ENCODE measurements around the gene HTRA1.

HTRA1 gene

DNA sequence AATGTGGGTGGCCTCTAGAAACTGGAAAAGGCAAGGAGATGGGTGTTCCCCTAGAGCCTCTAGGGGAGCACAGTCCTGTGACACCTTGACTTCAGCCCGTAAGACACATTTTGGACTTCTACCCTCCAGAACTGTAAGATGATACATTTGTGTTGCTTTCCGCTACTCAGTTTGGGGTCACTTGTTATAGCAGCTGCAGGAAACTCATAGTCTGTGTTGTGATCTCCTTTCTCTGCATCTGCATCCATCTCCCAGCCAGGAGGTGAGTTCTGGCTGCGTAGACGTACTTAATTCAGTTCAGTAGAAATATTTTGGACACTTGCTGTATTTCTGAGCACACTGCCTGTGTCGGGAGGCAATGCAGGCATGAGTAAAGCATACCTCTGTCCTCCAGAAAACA lies 69.9 kb downstream of the HTRA1 start:
- DNase-seq (ENCODE audit: low spot score in 2 of 2) (no peak), ATAC-seq (no peak)
- Mint-ChIP-seq H3K9me3 (no peaks in the 10 kb centered on the region), H3K4me1 (peaks cover 5% of the 10 kb centered on the region), H3K27ac (no peak overlapping the region), H3K4me3 (no peak overlapping the region), H3K36me3 (no peaks in the 10 kb centered on the region)

- H3K9me3 Mint-ChIP-seq, result no peaks in the 10 kb centered on the region
- peaks cover 5% of the 10 kb centered on the region for H3K4me1 Mint-ChIP-seq
- H3K27ac Mint-ChIP-seq, result no peak overlapping the region
- DNase-seq (ENCODE audit: low spot score in 2 of 2) (no peak), ATAC-seq (no peak)
- H3K4me3 Mint-ChIP-seq, result no peak overlapping the region
- no peaks in the 10 kb centered on the region for H3K36me3 Mint-ChIP-seq
These were observed 70.6 kb downstream of the HTRA1 start for GRCh38 chr10:122531939-122532338.

- Mint-ChIP-seq H3K27ac (no peak overlapping the region), H3K9me3 (no peaks in the 10 kb centered on the region), H3K4me3 (no peak overlapping the region), H3K4me1 (peaks cover 10% of the 10 kb centered on the region), H3K36me3 (no peaks in the 10 kb centered on the region)
- DNase-seq (ENCODE audit: low spot score in 2 of 2) (no peak), ATAC-seq (no peak)
These were observed 71.4 kb downstream of the HTRA1 start for GRCh38 chr10:122532601-122533296.

GRCh38 chr10:122537545-122537944 lies 76.2 kb downstream of the HTRA1 start:
- peaks cover 32% of the 10 kb centered on the region for H3K4me1 Mint-ChIP-seq
- no peak overlapping the region for H3K4me3 Mint-ChIP-seq
- no peaks in the 10 kb centered on the region for H3K9me3 Mint-ChIP-seq
- no peak for DNase-seq (ENCODE audit: low spot score in 2 of 2)
- peak; percentile 77 for ATAC-seq
- no peak overlapping the region for H3K27ac Mint-ChIP-seq
- H3K36me3 Mint-ChIP-seq, result no peaks in the 10 kb centered on the region

GRCh38 chr10:122541541-122542002 lies 80.2 kb downstream of the HTRA1 start:
- H3K9me3 Mint-ChIP-seq, result no peaks in the 10 kb centered on the region
- no peak overlapping the region for H3K4me3 Mint-ChIP-seq
- peaks cover 58% of the 10 kb centered on the region for H3K4me1 Mint-ChIP-seq
- peak; percentile 72 for ATAC-seq
- H3K27ac Mint-ChIP-seq, result no peak overlapping the region
- H3K36me3 Mint-ChIP-seq, result no peaks in the 10 kb centered on the region
- DNase-seq (ENCODE audit: low spot score in 2 of 2), result no peak

DNA sequence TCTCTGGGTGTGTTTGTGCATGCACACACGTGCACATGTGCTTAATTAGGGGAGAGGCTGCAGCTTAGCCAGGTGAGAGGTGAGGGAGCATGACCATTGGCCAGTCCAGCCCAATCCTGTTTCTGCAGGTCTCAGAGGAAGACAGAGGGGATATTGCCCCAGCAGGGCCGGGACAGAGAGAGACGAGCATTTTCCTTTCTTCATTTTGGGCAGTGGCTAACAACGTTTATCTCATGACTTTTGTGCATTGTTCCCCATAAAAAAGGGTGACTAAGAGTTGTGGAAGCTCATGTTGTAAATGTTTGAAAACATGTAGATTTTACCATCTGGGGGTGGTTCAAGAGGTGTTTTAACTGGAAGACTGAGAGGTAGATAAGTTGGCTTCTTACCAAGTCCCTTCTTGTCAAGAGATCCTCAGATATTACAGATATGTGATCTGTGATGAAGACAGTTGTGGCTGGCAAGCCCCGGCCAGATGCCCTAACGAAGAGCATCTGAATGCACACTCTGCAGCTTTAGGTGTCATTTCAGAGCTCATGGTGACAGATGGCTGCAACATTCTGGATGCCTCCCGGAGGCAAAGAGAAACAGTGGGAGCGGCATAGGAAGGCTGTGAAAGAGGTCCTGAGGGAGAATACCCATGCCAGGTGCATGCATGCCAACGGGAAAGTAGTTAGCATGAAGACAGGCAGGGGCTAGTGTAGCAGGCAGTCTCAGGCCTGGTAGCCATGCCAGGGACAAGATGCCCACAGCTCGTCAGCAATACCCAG lies 82.5 kb downstream of the HTRA1 start:
- H3K4me3 Mint-ChIP-seq, result peak overlapping the region; percentile 6

DNA sequence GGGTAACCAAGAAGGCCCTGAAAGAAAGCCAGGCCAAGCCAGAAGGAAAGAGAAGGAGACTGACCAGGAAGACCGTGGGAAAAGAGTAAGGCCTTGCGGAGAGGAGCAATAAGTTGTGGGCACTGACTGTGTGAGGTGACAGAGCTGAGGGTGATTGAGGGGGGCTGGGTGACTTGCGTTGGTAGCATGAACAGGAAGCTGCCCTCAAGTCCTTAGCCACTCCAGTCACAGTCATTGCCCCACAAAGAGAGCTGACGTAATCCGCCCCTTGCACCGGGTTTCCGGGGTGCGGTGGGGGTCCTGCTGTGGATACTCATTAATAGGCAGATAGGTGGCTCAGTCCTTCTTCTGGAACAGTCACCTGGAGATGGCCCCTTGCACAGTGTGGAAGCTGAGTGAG lies 83.1 kb downstream of the HTRA1 start:
- no peak for DNase-seq (ENCODE audit: low spot score in 2 of 2)
- H3K9me3 Mint-ChIP-seq, result no peaks in the 10 kb centered on the region
- no peaks in the 10 kb centered on the region for H3K36me3 Mint-ChIP-seq
- no peak overlapping the region for H3K27ac Mint-ChIP-seq
- ATAC-seq, result peak; percentile 87
- H3K4me1 Mint-ChIP-seq, result peaks cover 44% of the 10 kb centered on the region
- no peak overlapping the region for H3K4me3 Mint-ChIP-seq

More for the DNA sequence above, 82.5 kb downstream of the HTRA1 start:
- peaks cover 49% of the 10 kb centered on the region for H3K4me1 Mint-ChIP-seq
- H3K9me3 Mint-ChIP-seq, result no peaks in the 10 kb centered on the region
- no peaks in the 10 kb centered on the region for H3K36me3 Mint-ChIP-seq
- peak; percentile 14 for ATAC-seq
- peak overlapping the region; percentile 11 for H3K27ac Mint-ChIP-seq
- DNase-seq (ENCODE audit: low spot score in 2 of 2), result no peak

DNA sequence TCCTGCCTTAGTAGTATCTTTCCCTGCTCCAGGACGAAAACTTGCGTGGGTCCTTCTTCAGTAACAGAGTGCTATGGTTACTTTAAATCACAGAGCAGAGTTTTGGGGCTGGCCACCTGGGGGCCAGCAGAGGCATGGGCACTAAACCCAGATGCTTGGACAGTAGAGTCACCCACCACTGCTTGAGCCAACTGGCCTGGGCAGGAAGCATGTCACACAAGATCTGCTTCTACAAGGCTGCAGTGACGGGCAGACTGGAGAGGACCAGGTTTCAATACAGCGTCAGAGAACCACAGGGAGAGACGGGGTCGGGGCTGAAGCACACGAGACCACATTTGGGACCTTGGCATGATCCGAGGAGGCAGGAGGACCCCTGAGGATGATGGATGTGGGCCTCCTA lies 84.9 kb downstream of the HTRA1 start:
- ATAC-seq, result no peak
- H3K4me3 Mint-ChIP-seq, result no peak overlapping the region
- DNase-seq (ENCODE audit: low spot score in 2 of 2), result no peak
- H3K9me3 Mint-ChIP-seq, result no peaks in the 10 kb centered on the region
- no peaks in the 10 kb centered on the region for H3K36me3 Mint-ChIP-seq
- no peak overlapping the region for H3K27ac Mint-ChIP-seq
- H3K4me1 Mint-ChIP-seq, result peaks cover 37% of the 10 kb centered on the region

- Mint-ChIP-seq H3K9me3 (no peaks in the 10 kb centered on the region), H3K36me3 (no peaks in the 10 kb centered on the region), H3K4me3 (no peak overlapping the region), H3K4me1 (peaks cover 38% of the 10 kb centered on the region), H3K27ac (no peak overlapping the region)
- ATAC-seq (no peak), DNase-seq (ENCODE audit: low spot score in 2 of 2) (no peak)
These were observed 87.2 kb downstream of the HTRA1 start for GRCh38 chr10:122548407-122549085.

GRCh38 chr10:122549636-122550035 lies 88.3 kb downstream of the HTRA1 start:
- Mint-ChIP-seq H3K27ac (no peak overlapping the region), H3K9me3 (no peaks in the 10 kb centered on the region), H3K36me3 (no peaks in the 10 kb centered on the region), H3K4me3 (no peak overlapping the region), H3K4me1 (peaks cover 27% of the 10 kb centered on the region)
- no peak for ATAC-seq
- DNase-seq (ENCODE audit: low spot score in 2 of 2), result no peak

- Mint-ChIP-seq H3K4me3 (no peak overlapping the region), H3K36me3 (no peaks in the 10 kb centered on the region), H3K27ac (no peak overlapping the region), H3K9me3 (no peaks in the 10 kb centered on the region), H3K4me1 (peaks cover 22% of the 10 kb centered on the region)
- ATAC-seq (no peak), DNase-seq (ENCODE audit: low spot score in 2 of 2) (no peak)
These were observed 89.1 kb downstream of the HTRA1 start for GRCh38 chr10:122550427-122550826.

- DNase-seq (ENCODE audit: low spot score in 2 of 2), result no peak
- Mint-ChIP-seq H3K4me3 (no peak overlapping the region), H3K9me3 (no peaks in the 10 kb centered on the region), H3K4me1 (peaks cover 22% of the 10 kb centered on the region), H3K27ac (no peak overlapping the region), H3K36me3 (no peaks in the 10 kb centered on the region)
- ATAC-seq, result peak; percentile 12
These were observed 89.6 kb downstream of the HTRA1 start for GRCh38 chr10:122550983-122551382.

DNA sequence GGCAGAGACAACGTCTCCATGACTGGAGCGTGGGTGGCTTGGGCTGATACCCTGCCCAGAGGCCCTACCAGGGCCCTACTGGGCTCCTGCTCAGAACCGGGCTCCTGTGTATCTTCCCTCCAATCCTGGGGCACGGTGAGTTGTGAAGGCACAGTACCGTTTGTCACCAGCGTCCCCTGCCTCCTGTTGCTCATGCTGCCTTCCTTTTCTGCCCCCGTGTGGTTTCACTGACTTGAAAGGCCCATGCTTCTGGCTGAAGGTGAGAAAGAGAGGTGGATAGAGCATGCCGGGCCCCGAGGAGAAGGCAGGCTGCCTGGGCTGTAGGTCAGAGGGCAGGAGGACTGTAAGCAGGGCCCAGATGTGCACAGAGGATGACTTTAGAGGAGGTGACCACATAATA lies 90.1 kb downstream of the HTRA1 start:
- Mint-ChIP-seq H3K36me3 (no peaks in the 10 kb centered on the region), H3K27ac (no peak overlapping the region)

DNA sequence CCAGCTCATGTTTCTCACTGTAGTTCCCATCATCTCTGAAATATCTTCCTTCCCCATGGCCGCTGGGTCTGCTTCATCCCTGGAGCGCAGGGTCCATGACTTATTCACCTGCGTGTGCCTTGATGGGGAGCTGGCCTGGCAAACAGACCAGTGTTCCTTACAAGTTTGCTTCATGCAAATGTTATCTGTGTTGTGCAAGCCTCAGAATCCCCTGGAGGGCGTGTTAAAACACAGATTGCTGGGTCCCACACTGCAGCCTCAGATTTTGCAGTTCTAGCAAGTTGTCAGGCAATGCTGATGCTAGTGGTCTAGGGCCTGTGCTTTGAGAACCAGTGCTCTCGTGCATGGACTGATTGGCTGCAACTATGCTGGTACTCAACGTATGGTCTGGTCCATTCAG lies 92.0 kb downstream of the HTRA1 start:
- Mint-ChIP-seq H3K9me3 (no peaks in the 10 kb centered on the region), H3K36me3 (no peaks in the 10 kb centered on the region), H3K4me1 (peaks cover 26% of the 10 kb centered on the region), H3K27ac (no peak overlapping the region), H3K4me3 (no peak overlapping the region)
- no peak for ATAC-seq
- no peak for DNase-seq (ENCODE audit: low spot score in 2 of 2)

More for the DNA sequence above, 90.1 kb downstream of the HTRA1 start:
- DNase-seq (ENCODE audit: low spot score in 2 of 2), result peak in 1 of 2 donors; percentile 30
- peaks cover 22% of the 10 kb centered on the region for H3K4me1 Mint-ChIP-seq
- H3K9me3 Mint-ChIP-seq, result no peaks in the 10 kb centered on the region
- ATAC-seq, result peak; percentile 94
- H3K4me3 Mint-ChIP-seq, result no peak overlapping the region

DNA sequence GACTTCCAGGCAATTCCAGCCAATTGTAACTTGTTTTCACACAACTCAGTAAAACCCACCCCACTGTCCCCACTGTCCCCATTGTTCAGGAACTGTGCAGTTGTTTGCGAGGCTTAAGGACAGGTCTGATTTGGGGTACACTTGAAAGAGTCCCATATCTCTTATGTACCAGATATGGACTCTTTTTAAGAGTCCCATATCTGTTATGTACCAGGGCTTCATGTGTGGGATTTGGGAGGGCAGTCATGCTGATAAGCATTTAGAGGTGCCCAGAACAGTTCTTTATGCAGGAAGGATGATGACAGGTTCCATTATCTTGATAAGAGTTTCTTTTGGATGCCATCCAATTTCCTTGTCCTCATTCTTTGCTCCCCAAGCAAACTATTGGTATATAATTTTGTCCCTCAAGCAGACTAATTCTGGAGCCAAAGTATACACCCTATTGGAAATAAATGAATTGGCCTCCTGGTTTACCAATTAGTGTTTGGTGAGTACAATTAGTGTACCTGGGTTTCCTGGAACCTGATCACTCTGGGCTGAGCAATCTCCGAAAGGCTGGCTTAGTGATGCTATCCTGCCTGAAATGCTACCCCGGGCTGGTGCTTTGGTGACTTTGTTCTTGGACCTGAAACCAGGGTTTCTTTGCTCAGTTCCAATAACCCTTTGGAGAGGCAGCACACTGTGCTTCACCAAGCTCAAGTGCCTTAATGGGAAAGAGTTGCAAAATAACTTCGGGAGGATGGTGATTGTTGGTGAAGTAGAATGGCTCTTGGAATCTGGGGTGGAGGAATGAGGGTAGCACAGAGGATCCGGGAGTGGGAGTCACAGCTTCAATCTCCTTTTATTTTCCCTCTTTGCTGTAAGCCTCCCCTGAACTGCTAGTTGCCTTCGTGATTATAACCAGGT lies 93.0 kb downstream of the HTRA1 start:
- H3K4me3 Mint-ChIP-seq, result no peak overlapping the region
- H3K27ac Mint-ChIP-seq, result no peak overlapping the region
- no peaks in the 10 kb centered on the region for H3K9me3 Mint-ChIP-seq
- DNase-seq (ENCODE audit: low spot score in 2 of 2) (no peak), ATAC-seq (no peak)
- no peaks in the 10 kb centered on the region for H3K36me3 Mint-ChIP-seq
- H3K4me1 Mint-ChIP-seq, result peaks cover 36% of the 10 kb centered on the region

All from stimulated activated effector memory CD8-positive, alpha-beta T cell treated with anti-CD3 and anti-CD28 coated beads, Interleukin-12 subunit alpha, Interleukin-12 subunit beta, amount 100 ng/mL, for 72 hours (primary cell).